Vagina (tissue), 2 donors: ENCODE measurements around the gene DLG2. TPM values are rescaled to one million over a fixed set of nuclear protein-coding genes. Genes with fewer than 3 reads are reported as not detected.
"Not testable (repeated sequence)": the region's sequence is repeated elsewhere in the genome, so short reads cannot be mapped to it uniquely, and the experiment has no call there.

Experiments used
- DNase-seq, 2 donors: peaks; one replicate each; pipeline ENCODE4 v3.0.0-alpha.2; 2017; ENCODE audit errors: extremely low spot score in 2 of 2
- H3K27ac ChIP-seq: fragments of 200-600 bp; sonication (generic); one replicate; pipeline ENCODE4 v1.5.1; 2019
- H3K27me3 ChIP-seq: fragments of 200-600 bp; sonication (generic); one replicate; pipeline ENCODE4 v1.5.1; 2019
- H3K36me3 ChIP-seq, 2 donors: fragments of 200-600 bp; sonication (generic); one replicate each; pipeline ENCODE4 v1.5.1; 2017 to 2019
- H3K4me1 ChIP-seq: fragments of 200-600 bp; sonication (generic); one replicate; pipeline ENCODE4 v1.5.1; 2019
- H3K4me3 ChIP-seq, 2 donors: fragments of 200-600 bp; sonication (generic); 1 replicate in 1 of 2; 2 replicates in 1 of 2; pipeline ENCODE4 v1.5.1; 2016 to 2019
- H3K9me3 ChIP-seq: fragments of 200-600 bp; sonication (generic); one replicate; pipeline ENCODE4 v1.5.1; 2019
- POLR2A ChIP-seq, 2 donors: fragments of 450-650 bp; IDR thresholded peaks; one replicate each; pipeline ENCODE4 v1.6.1; 2017; ENCODE audit warnings: antibody characterized with exemption in 2 of 2, mild to moderate bottlenecking in 2 of 2, moderate library complexity in 2 of 2
- POLR2AphosphoS5 ChIP-seq, 2 donors: sonication (generic); formaldehyde crosslinking; IDR thresholded peaks; one replicate each; pipeline ENCODE4 v1.9.0; 2017; ENCODE audit warnings: antibody characterized with exemption in 2 of 2, mild to moderate bottlenecking in 2 of 2, low read depth in 1 of 2; ENCODE audit not compliant: insufficient read depth in 1 of 2
- intact Hi-C: fragments of 100-400 bp; cut with DNase I; formaldehyde crosslinking; loops from one replicate; pipeline ENCODE4 v1.15.1; 2023
- total RNA-seq: library from RNA; depleted of rRNA; stranded (reverse); fragments of >200 nt; gene quantifications from one replicate; pipeline ENCODE4 v1.2.3, GENCODE V29; 2016
- TF ChIP-seq, protein P1 (sequence below), 3 experiments: fragments of 450-650 bp in 2 of 3; fragments of 200-600 bp in 1 of 3; sonication (generic) in 1 of 3; IDR thresholded peaks; one replicate each; pipeline ENCODE4 v1.5.1; 2017 to 2019; ENCODE audit warnings: antibody characterized with exemption in 3 of 3, mild to moderate bottlenecking in 2 of 3, moderate library complexity in 2 of 3

DLG2 gene
- total RNA-seq, 1 donor from 2014 or later, result 10.1 TPM

DNA sequence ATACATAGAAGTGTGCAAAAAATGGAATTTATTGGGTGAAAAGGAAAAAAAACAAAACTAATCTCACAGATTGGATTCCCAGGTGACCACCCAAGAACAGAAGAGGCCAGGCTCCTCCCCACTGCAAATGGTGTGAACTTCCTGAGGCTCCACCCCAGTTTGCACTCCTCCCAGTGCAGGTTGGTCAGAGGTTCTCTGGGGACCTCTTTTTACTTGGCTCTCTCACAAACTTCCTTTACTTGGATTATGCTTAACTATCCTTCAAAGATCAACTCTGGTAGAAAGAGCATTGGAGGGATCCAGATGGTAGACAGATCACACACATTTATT, 2202.0 kb downstream of the DLG2 start:
- Histone ChIP-seq H3K4me1 (no peaks in the 10 kb centered on the region), H3K4me3 (no peak overlapping the region), H3K27me3 (no peaks in the 10 kb centered on the region), H3K27ac (no peak overlapping the region), H3K9me3 (no peaks in the 10 kb centered on the region), H3K36me3 (no peaks in the 10 kb centered on the region)
- DNase-seq, result no peak
- TF ChIP-seq POLR2AphosphoS5 (IDR thresholded peaks at IDR 0.05; ENCODE audit: insufficient read depth in 1 of 2, low read depth in 1 of 2) (no peak), POLR2A (IDR thresholded peaks at IDR 0.05) (no peak)
- TF ChIP-seq, protein P1, sequence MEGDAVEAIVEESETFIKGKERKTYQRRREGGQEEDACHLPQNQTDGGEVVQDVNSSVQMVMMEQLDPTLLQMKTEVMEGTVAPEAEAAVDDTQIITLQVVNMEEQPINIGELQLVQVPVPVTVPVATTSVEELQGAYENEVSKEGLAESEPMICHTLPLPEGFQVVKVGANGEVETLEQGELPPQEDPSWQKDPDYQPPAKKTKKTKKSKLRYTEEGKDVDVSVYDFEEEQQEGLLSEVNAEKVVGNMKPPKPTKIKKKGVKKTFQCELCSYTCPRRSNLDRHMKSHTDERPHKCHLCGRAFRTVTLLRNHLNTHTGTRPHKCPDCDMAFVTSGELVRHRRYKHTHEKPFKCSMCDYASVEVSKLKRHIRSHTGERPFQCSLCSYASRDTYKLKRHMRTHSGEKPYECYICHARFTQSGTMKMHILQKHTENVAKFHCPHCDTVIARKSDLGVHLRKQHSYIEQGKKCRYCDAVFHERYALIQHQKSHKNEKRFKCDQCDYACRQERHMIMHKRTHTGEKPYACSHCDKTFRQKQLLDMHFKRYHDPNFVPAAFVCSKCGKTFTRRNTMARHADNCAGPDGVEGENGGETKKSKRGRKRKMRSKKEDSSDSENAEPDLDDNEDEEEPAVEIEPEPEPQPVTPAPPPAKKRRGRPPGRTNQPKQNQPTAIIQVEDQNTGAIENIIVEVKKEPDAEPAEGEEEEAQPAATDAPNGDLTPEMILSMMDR (IDR thresholded peaks at IDR 0.05), result no peak
- intact Hi-C loops, result no loop called here

DNA sequence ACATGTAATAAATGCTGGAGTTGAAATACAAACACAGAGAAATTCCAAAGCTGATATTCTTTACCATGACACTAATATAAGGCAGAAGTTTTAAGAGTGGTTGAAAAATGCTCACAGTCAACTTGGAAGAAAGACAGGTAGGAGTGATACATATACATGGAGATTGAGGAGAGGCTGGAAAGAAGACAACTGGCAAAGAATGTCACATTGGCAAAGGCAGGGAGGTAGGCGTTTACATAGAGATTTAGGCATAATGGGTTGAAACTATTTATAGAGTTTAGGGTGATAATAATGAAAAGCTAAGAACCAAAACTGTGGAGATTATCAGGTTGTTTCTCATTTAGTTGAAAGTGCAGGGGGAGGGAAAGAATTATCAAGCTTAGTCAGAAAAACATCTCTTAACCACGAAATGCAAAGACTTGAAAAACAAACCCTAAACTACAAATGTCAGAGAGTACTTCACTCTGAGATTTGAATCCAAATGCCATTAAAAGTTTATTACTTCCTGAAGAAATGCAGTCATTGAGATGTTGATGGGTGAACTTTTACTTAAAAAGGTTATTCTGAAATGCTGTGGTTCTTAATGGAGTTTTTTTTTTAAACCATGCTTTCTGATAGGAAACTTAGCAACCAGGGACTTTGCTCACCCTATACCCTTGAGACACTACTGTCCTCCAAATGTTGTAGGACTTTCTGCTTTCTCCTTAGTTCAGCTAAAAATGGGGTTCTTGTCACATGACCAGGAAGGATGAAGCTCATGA, 2202.6 kb downstream of the DLG2 start:
- Histone ChIP-seq H3K4me3 (no peak overlapping the region), H3K4me1 (no peaks in the 10 kb centered on the region), H3K36me3 (no peaks in the 10 kb centered on the region), H3K27me3 (no peaks in the 10 kb centered on the region), H3K27ac (no peak overlapping the region), H3K9me3 (no peaks in the 10 kb centered on the region)
- intact Hi-C loops, result no loop called here
- DNase-seq, result no peak
- TF ChIP-seq POLR2AphosphoS5 (IDR thresholded peaks at IDR 0.05; ENCODE audit: insufficient read depth in 1 of 2, low read depth in 1 of 2) (no peak), POLR2A (IDR thresholded peaks at IDR 0.05) (no peak)
- TF ChIP-seq, protein P1 (IDR thresholded peaks at IDR 0.05), result no peak

DNA sequence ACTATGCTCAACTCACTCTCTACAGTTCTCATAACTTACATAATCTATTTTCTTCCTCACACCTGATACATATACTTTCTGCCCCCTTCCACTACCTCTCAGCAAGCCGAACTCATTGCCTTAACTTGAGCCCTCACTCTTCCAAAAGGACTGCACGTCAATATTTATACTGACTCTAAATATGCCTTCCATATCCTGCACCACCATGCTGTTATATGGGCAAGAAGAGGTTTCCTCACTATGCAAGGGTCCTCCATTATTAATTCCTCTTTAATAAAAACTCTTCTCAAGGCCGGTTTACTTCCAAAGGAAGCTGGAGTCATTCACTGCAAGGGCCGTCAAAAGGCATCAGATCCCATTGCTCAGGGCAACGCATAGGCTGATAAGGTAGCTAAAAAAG, 2204.5 kb downstream of the DLG2 start:
- intact Hi-C loops, H3K27ac ChIP-seq, H3K4me1 ChIP-seq, H3K9me3 ChIP-seq, H3K27me3 ChIP-seq, H3K4me3 ChIP-seq, DNase-seq, H3K36me3 ChIP-seq: not testable (repeated sequence)

DNA sequence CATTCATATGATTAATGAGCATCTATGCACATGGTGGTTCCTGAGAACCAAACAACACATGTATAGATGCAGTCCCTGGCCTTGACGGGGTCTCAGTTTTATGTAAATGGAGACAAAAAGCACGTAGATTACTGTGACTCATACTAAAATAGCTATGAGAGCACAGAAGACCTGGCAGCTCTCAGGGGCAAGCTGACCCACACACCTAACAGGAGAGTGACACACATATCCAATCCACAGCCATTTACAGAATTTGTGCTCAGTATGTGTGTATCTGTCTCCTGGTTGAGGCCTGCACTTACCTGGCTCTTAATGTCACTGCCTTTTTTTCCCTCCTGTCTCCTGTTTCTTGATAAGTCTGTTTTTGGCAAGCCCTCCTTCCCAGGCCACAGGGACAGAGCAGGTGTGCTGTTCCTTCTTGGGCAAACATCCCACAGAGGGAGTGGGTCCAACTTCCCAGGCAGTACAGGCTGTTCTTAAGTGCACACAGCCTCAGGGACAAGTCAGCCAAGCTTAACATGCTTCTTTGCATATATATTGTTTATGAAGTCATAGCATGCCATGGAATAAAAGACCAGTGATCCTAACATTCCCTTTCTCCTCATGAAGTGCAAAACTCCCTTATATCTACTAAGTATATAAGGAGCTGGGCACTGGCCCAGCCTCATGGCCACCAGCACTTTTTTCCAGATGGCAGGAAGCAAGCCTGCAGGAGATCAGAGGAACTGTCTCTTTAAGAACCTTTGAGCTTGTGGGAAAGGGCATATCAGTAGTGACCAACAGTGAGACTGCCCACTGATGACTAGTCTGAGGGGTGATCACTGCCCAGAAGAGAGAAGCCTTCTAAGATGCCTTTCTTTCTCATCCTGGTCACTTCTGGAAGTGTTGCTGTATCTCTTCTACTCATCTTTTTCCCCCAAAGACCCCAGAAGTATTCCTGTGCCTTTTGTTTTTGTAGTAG, 2216.3 kb downstream of the DLG2 start:
- no peak overlapping the region for H3K27ac ChIP-seq
- intact Hi-C loops, result no loop called here
- peaks cover 5% of the 10 kb centered on the region for H3K4me1 ChIP-seq
- TF ChIP-seq, protein P1 (IDR thresholded peaks at IDR 0.05), result no peak
- no peaks in the 10 kb centered on the region for H3K9me3 ChIP-seq
- no peak for DNase-seq
- H3K27me3 ChIP-seq, result no peaks in the 10 kb centered on the region
- no peak overlapping the region for H3K4me3 ChIP-seq
- no peaks in the 10 kb centered on the region for H3K36me3 ChIP-seq

DNA sequence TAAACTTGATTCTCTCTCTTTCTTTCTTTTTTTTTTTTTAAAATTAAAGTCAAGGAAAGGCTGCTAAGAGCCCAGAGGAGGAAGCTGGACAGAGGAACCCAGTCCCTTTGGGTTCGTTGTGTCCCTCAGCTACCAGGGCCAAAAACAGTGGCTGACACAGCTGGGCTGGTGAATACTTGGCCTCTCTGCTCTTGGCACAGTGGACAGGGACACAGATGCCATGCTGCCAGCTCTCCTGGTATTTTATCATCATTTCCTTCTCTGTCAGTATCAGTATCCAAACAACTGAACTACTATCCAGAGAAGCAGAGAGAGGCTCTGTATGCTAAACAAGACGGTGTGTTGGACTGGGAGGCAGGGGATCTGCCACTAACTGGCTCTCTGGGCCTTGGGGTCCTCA, 2217.3 kb downstream of the DLG2 start:
- DNase-seq, result no peak
- no peak overlapping the region for H3K4me3 ChIP-seq
- no peak overlapping the region for H3K27ac ChIP-seq
- no peaks in the 10 kb centered on the region for H3K36me3 ChIP-seq
- intact Hi-C loops, result no loop called here
- TF ChIP-seq POLR2AphosphoS5 (IDR thresholded peaks at IDR 0.05; ENCODE audit: insufficient read depth in 1 of 2, low read depth in 1 of 2) (no peak), POLR2A (IDR thresholded peaks at IDR 0.05) (no peak)
- TF ChIP-seq, protein P1 (IDR thresholded peaks at IDR 0.05), result no peak
- H3K4me1 ChIP-seq, result peaks cover 5% of the 10 kb centered on the region
- H3K27me3 ChIP-seq, result no peaks in the 10 kb centered on the region
- H3K9me3 ChIP-seq, result no peaks in the 10 kb centered on the region
